Gastrocnemius medialis (tissue), 4 donors: ENCODE data around the gene RBM34. TPM values are rescaled to one million over a fixed set of nuclear protein-coding genes. Genes with fewer than 3 reads are reported as not detected.
"Not testable (repeated sequence)": the region's sequence is repeated elsewhere in the genome, so short reads cannot be mapped to it uniquely, and the experiment has no call there.

Experiments used
- ATAC-seq, 2 donors: fragments of 150-250 bp; one replicate each; pipeline ENCODE4 v1.9.1; 2016
- DNase-seq, 2 donors: peaks; one replicate each; pipeline ENCODE4 v3.0.0-alpha.2; 2019
- H3K27ac ChIP-seq, 4 donors: fragments of 200-600 bp; sonication (generic); 1 replicate in 1 of 4; 2 replicates in 3 of 4; pipeline ENCODE4 v1.5.1; 2016 to 2018; ENCODE audit warnings: mild to moderate bottlenecking in 2 of 4, moderate library complexity in 1 of 4
- H3K27me3 ChIP-seq, 3 donors: fragments of 200-600 bp; sonication (generic) in 2 of 3; 1 replicate in 1 of 3; 2 replicates in 2 of 3; pipeline versions ENCODE4 v1.5.1 to v1.6.0; 2016 to 2019; ENCODE audit warnings: mild to moderate bottlenecking in 1 of 3, moderate library complexity in 1 of 3
- H3K36me3 ChIP-seq, 2 donors: fragments of 200-600 bp; sonication (generic) in 1 of 2; one replicate each; pipeline ENCODE4 v1.5.1; 2017 to 2018
- H3K4me1 ChIP-seq, 2 donors: fragments of 200-600 bp; sonication (generic) in 1 of 2; one replicate each; pipeline ENCODE4 v1.5.1; 2016 to 2017; ENCODE audit warnings: mild to moderate bottlenecking in 2 of 2
- H3K4me3 ChIP-seq, 4 donors: fragments of 200-600 bp; sonication (generic) in 3 of 4; 1 replicate in 1 of 4; 2 replicates in 3 of 4; pipeline ENCODE4 v1.5.1; 2016 to 2019; ENCODE audit warnings: mild to moderate bottlenecking in 2 of 4
- H3K9me3 ChIP-seq, 3 donors: fragments of 200-600 bp; sonication (generic) in 2 of 3; 1 replicate in 1 of 3; 2 replicates in 2 of 3; pipeline ENCODE4 v1.5.1; 2016 to 2019
- POLR2A ChIP-seq, 2 donors: fragments of 450-650 bp; IDR thresholded peaks; one replicate each; pipeline ENCODE4 v1.6.1; 2017; ENCODE audit warnings: antibody characterized with exemption in 2 of 2, mild to moderate bottlenecking in 2 of 2, moderate library complexity in 2 of 2
- in situ Hi-C, 4 donors: fragments of 200-750 bp; cut with MboI; loops; one replicate each; pipeline versions ENCODE4 v1.15.0 to v1.8.0; 2017; ENCODE audit warnings: low sequenced_read_pairs in 4 of 4
- intact Hi-C: fragments of 100-400 bp; cut with DNase I; formaldehyde crosslinking; loops from one replicate; pipeline ENCODE4 v1.15.1; 2023; ENCODE audit warnings: low total_unique reads
- total RNA-seq, 4 donors: library from RNA; depleted of rRNA; stranded (reverse); fragments of >200 nt; gene quantifications; one replicate each; pipeline versions ENCODE4 v1.1.0 to v1.2.3, GENCODE V29; 2016
- TF ChIP-seq, protein P1 (sequence below), 5 experiments: fragments of 450-650 bp in 3 of 5; fragments of 200-600 bp in 2 of 5; sonication (generic) in 2 of 5; IDR thresholded peaks in 4 of 5; conservative IDR thresholded peaks in 1 of 5; 1 replicate in 4 of 5; 2 replicates in 1 of 5; pipeline ENCODE4 v1.5.1; 2016 to 2019; ENCODE audit warnings: antibody characterized with exemption in 5 of 5, mild to moderate bottlenecking in 3 of 5, moderate library complexity in 3 of 5

Gene RBM34
- total RNA-seq, 4 donors from 2014 or later, result 44.8 to 136 (median 66.8) TPM

GRCh38 chr1:235090406-235091069 is 70.5 kb downstream of the RBM34 start:
- no peak overlapping the region for H3K27ac ChIP-seq
- no peak for ATAC-seq
- no peaks in the 10 kb centered on the region for H3K27me3 ChIP-seq
- in situ Hi-C loops (loop anchor here in 3 of 4 donors (10.0 to 25.0 kb wide), 3 partner anchors 324 to 496 kb away; no protein-coding TSS in a partner anchor), intact Hi-C loops (loop anchor here (5.0 kb wide), 1 partner anchor 692 kb away; no protein-coding TSS in a partner anchor)
- TF ChIP-seq, protein P1, sequence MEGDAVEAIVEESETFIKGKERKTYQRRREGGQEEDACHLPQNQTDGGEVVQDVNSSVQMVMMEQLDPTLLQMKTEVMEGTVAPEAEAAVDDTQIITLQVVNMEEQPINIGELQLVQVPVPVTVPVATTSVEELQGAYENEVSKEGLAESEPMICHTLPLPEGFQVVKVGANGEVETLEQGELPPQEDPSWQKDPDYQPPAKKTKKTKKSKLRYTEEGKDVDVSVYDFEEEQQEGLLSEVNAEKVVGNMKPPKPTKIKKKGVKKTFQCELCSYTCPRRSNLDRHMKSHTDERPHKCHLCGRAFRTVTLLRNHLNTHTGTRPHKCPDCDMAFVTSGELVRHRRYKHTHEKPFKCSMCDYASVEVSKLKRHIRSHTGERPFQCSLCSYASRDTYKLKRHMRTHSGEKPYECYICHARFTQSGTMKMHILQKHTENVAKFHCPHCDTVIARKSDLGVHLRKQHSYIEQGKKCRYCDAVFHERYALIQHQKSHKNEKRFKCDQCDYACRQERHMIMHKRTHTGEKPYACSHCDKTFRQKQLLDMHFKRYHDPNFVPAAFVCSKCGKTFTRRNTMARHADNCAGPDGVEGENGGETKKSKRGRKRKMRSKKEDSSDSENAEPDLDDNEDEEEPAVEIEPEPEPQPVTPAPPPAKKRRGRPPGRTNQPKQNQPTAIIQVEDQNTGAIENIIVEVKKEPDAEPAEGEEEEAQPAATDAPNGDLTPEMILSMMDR (IDR thresholded peaks at IDR 0.05 in 4 of 5, conservative IDR thresholded peaks at IDR 0.05 in 1 of 5), result no peak
- no peak for TF ChIP-seq POLR2A (IDR thresholded peaks at IDR 0.05)
- no peaks in the 10 kb centered on the region for H3K36me3 ChIP-seq
- peaks cover 5% of the 10 kb centered on the region in 2 donors for H3K4me1 ChIP-seq
- no peak for DNase-seq
- H3K4me3 ChIP-seq, result no peak overlapping the region
- H3K9me3 ChIP-seq, result no peaks in the 10 kb centered on the region

DNA sequence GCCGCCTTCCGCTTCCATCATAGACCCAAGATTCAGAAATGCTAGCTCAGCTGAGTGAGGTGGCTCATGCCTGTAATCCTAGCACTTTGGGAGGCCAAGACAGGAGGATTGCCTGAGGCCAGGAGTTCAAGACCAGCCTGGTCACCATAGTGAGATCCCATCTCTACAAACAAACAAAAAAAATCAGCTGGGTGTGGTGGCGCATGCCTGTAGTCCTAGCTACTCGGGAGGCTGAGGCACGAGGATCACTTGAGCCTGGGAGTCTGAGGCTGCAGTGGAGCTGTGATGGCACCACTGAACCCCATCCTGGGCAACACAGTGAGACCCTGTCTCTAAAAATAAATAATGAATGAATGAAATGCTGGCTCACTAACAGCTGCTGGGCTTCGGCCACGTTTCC is 72.1 kb downstream of the RBM34 start:
- no peaks in the 10 kb centered on the region for H3K36me3 ChIP-seq
- no peaks in the 10 kb centered on the region for H3K27me3 ChIP-seq
- DNase-seq (no peak), ATAC-seq (no peak)
- no peaks in the 10 kb centered on the region for H3K9me3 ChIP-seq
- no peak overlapping the region for H3K27ac ChIP-seq
- TF ChIP-seq, protein P1 (IDR thresholded peaks at IDR 0.05 in 4 of 5, conservative IDR thresholded peaks at IDR 0.05 in 1 of 5), result no peak
- H3K4me1 ChIP-seq, result peaks cover 7 to 8% of the 10 kb centered on the region in 2 donors
- no peak overlapping the region for H3K4me3 ChIP-seq
- in situ Hi-C loops, result loop anchor here in 2 of 4 donors (5.0 to 25.0 kb wide), 2 partner anchors 352 to 592 kb away; no protein-coding TSS in a partner anchor
- intact Hi-C loops, result no loop called here

- peaks cover 7 to 11% of the 10 kb centered on the region in 2 donors for H3K4me1 ChIP-seq
- no peaks in the 10 kb centered on the region for H3K36me3 ChIP-seq
- no peak overlapping the region for H3K4me3 ChIP-seq
- H3K27ac ChIP-seq, result no peak overlapping the region
- intact Hi-C loops, result no loop called here
- DNase-seq, result no peak
- TF ChIP-seq, protein P1 (IDR thresholded peaks at IDR 0.05 in 4 of 5, conservative IDR thresholded peaks at IDR 0.05 in 1 of 5), result no peak
- no peak for TF ChIP-seq POLR2A (IDR thresholded peaks at IDR 0.05)
- in situ Hi-C loops, result loop anchor here in 2 of 4 donors (5.0 to 25.0 kb wide), 2 partner anchors 351 to 591 kb away; no protein-coding TSS in a partner anchor
- H3K27me3 ChIP-seq, result no peaks in the 10 kb centered on the region
- no peak for ATAC-seq
- no peaks in the 10 kb centered on the region for H3K9me3 ChIP-seq
Observed at GRCh38 chr1:235088430-235088829, 72.6 kb downstream of the RBM34 start.

GRCh38 chr1:235087906-235088305 is 73.1 kb downstream of the RBM34 start:
- Histone ChIP-seq H3K4me3 (no peak overlapping the region), H3K27ac (no peak overlapping the region), H3K27me3 (no peaks in the 10 kb centered on the region), H3K9me3 (no peaks in the 10 kb centered on the region), H3K4me1 (peaks cover 11 to 14% of the 10 kb centered on the region in 2 donors), H3K36me3 (no peaks in the 10 kb centered on the region)
- no peak for ATAC-seq
- DNase-seq, result peak in 1 of 2 donors; percentile 11
- intact Hi-C loops, result no loop called here
- in situ Hi-C loops, result loop anchor here in 2 of 4 donors (5.0 to 25.0 kb wide), 2 partner anchors 351 to 591 kb away; no protein-coding TSS in a partner anchor
- TF ChIP-seq, protein P1 (IDR thresholded peaks at IDR 0.05 in 4 of 5, conservative IDR thresholded peaks at IDR 0.05 in 1 of 5), result no peak
- TF ChIP-seq POLR2A (IDR thresholded peaks at IDR 0.05), result no peak

DNA sequence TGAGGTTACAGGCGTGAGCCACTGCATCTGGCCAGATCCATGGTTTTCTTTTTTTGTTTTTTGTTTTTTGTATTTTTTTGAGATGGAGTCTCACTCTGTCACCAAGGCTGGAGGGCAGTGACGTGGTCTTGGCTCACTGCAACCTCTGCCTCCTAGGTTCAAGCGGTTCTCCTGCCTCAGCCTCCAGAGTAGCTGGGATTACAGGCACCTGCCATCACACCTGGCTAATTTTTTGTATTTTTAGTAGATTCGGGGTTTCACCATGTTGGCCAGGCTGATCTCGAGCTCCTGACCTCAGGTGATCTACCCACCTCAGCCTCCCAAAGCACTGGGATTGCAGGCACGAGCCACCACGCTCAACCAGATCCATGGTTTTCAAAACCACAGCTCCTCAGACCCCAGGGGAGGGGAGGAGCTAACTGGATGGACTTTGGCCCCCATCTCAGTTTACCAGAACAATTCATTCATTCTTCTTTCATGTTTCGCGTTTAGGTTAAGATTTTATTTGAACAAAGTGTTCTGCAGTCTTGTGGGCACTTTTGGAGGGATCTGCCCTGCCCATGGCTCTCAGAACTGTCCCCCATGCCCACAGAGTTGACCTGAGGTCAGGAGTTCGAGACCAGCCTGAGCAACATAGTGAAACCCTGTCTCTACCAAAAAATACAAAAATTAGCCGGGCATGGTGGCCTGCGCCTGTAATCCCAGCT is 75.5 kb downstream of the RBM34 start:
- intact Hi-C loops, H3K27ac ChIP-seq, H3K36me3 ChIP-seq, H3K9me3 ChIP-seq, H3K4me3 ChIP-seq, DNase-seq, H3K27me3 ChIP-seq, ATAC-seq: not testable (repeated sequence)
- H3K4me1 ChIP-seq, result peaks cover 17 to 22% of the 10 kb centered on the region in 2 donors
- in situ Hi-C loops, result loop anchor here in 2 of 4 donors (5.0 to 25.0 kb wide), 2 partner anchors 348 to 588 kb away; no protein-coding TSS in a partner anchor
